Stimulated activated CD4-positive, alpha-beta T cell treated with anti-CD3 and anti-CD28 coated beads, Interleukin-15, amount 100 ng/mL, for 1 hour (primary cell): ENCODE results near the gene ZNF644.
"Not testable (repeated sequence)": the region's sequence is repeated elsewhere in the genome, so short reads cannot be mapped to it uniquely, and the experiment has no call there.

ENCODE experiments used
- DNase-seq, 2 donors: peaks; one replicate each; pipeline ENCODE4 v3.0.0-alpha.2; 2020; ENCODE audit warnings: low read depth in 1 of 2, low spot score in 1 of 2

ZNF644 gene

GRCh38 chr1:90928231-90928630 lies 93.6 kb downstream of the ZNF644 start:
- DNase-seq: not testable (repeated sequence)

GRCh38 chr1:90927674-90928073 lies 94.2 kb downstream of the ZNF644 start:
- not testable (repeated sequence) for DNase-seq

- DNase-seq: no peak
These were observed 94.9 kb downstream of the ZNF644 start for GRCh38 chr1:90926971-90927370.

GRCh38 chr1:90925928-90926869 lies 95.6 kb downstream of the ZNF644 start:
- DNase-seq: no peak

GRCh38 chr1:90924982-90925381 lies 96.9 kb downstream of the ZNF644 start:
- no peak for DNase-seq

- no peak for DNase-seq
These were observed 98.8 kb downstream of the ZNF644 start for GRCh38 chr1:90922996-90923395.

GRCh38 chr1:90922202-90922601 lies 99.6 kb downstream of the ZNF644 start:
- no peak for DNase-seq

GRCh38 chr1:90919900-90920299 lies 101.9 kb downstream of the ZNF644 start:
- no peak for DNase-seq

GRCh38 chr1:90919190-90919719 lies 102.6 kb downstream of the ZNF644 start:
- DNase-seq: no peak

GRCh38 chr1:90911353-90911752 lies 110.5 kb downstream of the ZNF644 start:
- no peak for DNase-seq

GRCh38 chr1:90902672-90903071 lies 119.2 kb downstream of the ZNF644 start:
- no peak for DNase-seq

GRCh38 chr1:90899263-90899662 lies 122.6 kb downstream of the ZNF644 start:
- no peak for DNase-seq

GRCh38 chr1:90893679-90894078 lies 128.2 kb downstream of the ZNF644 start:
- DNase-seq: not testable (repeated sequence)

GRCh38 chr1:90892884-90893283 lies 129.0 kb downstream of the ZNF644 start:
- DNase-seq: not testable (repeated sequence)

- not testable (repeated sequence) for DNase-seq
These were observed 129.6 kb downstream of the ZNF644 start for GRCh38 chr1:90892196-90892595.

GRCh38 chr1:90891756-90892155 lies 130.1 kb downstream of the ZNF644 start:
- not testable (repeated sequence) for DNase-seq

- DNase-seq: no peak
These were observed 139.6 kb downstream of the ZNF644 start for GRCh38 chr1:90882221-90882620.

GRCh38 chr1:90881034-90881433 lies 140.8 kb downstream of the ZNF644 start:
- DNase-seq: no peak

GRCh38 chr1:90879281-90879680 lies 142.6 kb downstream of the ZNF644 start:
- no peak for DNase-seq

- no peak for DNase-seq
These were observed 145.7 kb downstream of the ZNF644 start for GRCh38 chr1:90876101-90876500.
